ENCODE data around the gene EYS.

- TF ChIP-seq EZH2 (IDR thresholded peaks at IDR 0.05; ENCODE audit: insufficient read depth, poor library complexity, severe bottlenecking): no peak
- no peak for TF ChIP-seq EZH2phosphoT487 (IDR thresholded peaks at IDR 0.05; ENCODE audit: insufficient read depth, low read depth)
Measured at GRCh38 chr6:65285275-65285674, 421.8 kb downstream of the EYS start.

All from GM23248 (cell line).